Mesenchymal stem cell (in vitro differentiated cells and primary cell): Measurements from ENCODE around the gene ZG16.
"Not testable (repeated sequence)": the region's sequence is repeated elsewhere in the genome, so short reads cannot be mapped to it uniquely, and the experiment has no call there.

Experiments used
- DNase-seq: peaks from one replicate; pipeline ENCODE4 v3.0.0-alpha.2; 2013
- H2AFZ ChIP-seq: one replicate; pipeline ENCODE4 v1.6.1; 2013; ENCODE audit warnings: low read depth, mild to moderate bottlenecking, control low read depth, inconsistent platforms, low read length, moderate library complexity
- H2AK5ac ChIP-seq: 2 replicates; pipeline ENCODE4 v1.6.1; 2013; ENCODE audit warnings: low read length, moderate library complexity, mild to moderate bottlenecking, inconsistent platforms; ENCODE audit not compliant: severe bottlenecking
- H2BK120ac ChIP-seq: one replicate; pipeline ENCODE4 v1.6.1; 2013; ENCODE audit warnings: low read depth, mild to moderate bottlenecking, inconsistent platforms, low read length, moderate library complexity
- H2BK12ac ChIP-seq, 2 experiments: one replicate each; pipeline ENCODE4 v1.6.1; 2013; ENCODE audit warnings: inconsistent platforms in 2 of 2, low read length in 2 of 2, mild to moderate bottlenecking in 2 of 2, moderate library complexity in 2 of 2, control low read depth in 1 of 2
- H2BK15ac ChIP-seq: one replicate; pipeline ENCODE4 v1.6.1; 2013; ENCODE audit warnings: mild to moderate bottlenecking, low read depth, inconsistent platforms; ENCODE audit not compliant: poor library complexity, severe bottlenecking
- H2BK5ac ChIP-seq: 2 replicates; pipeline ENCODE4 v1.6.1; 2013; ENCODE audit warnings: low read depth, mild to moderate bottlenecking, low read length, control low read depth, inconsistent platforms; ENCODE audit not compliant: poor library complexity, severe bottlenecking
- H3K14ac ChIP-seq, 2 experiments: one replicate each; pipeline ENCODE4 v1.6.1; 2013; ENCODE audit warnings: inconsistent platforms in 2 of 2, low read length in 2 of 2, control low read depth in 1 of 2, mild to moderate bottlenecking in 1 of 2, moderate library complexity in 1 of 2
- H3K18ac ChIP-seq, 2 experiments: one replicate each; pipeline ENCODE4 v1.6.1; 2013; ENCODE audit warnings: inconsistent platforms in 2 of 2, low read length in 2 of 2, control low read depth in 1 of 2, low read depth in 1 of 2, mild to moderate bottlenecking in 1 of 2
- H3K23ac ChIP-seq, 2 experiments: one replicate each; pipeline ENCODE4 v1.6.1; 2013; ENCODE audit warnings: inconsistent platforms in 2 of 2, low read length in 2 of 2, mild to moderate bottlenecking in 2 of 2, moderate library complexity in 2 of 2, control low read depth in 1 of 2
- H3K27ac ChIP-seq: 2 replicates; pipeline ENCODE4 v1.5.1; 2013; ENCODE audit warnings: mild to moderate bottlenecking, moderate library complexity, low read length, control low read depth, inconsistent platforms; ENCODE audit not compliant: poor library complexity, severe bottlenecking
- H3K27me3 ChIP-seq, 2 experiments: 2 replicates each; pipeline versions ENCODE4 v1.6.1 to v1.7.0; 2013; ENCODE audit warnings: low read length in 2 of 2, mild to moderate bottlenecking in 2 of 2, moderate library complexity in 2 of 2, control low read depth in 1 of 2, inconsistent platforms in 1 of 2; ENCODE audit not compliant: control insufficient read depth in 1 of 2, insufficient read depth in 1 of 2
- H3K36me3 ChIP-seq, 2 experiments: 2 replicates each; pipeline versions ENCODE4 v1.6.1 to v1.7.0; 2013; ENCODE audit warnings: low read length in 2 of 2, control low read depth in 1 of 2, inconsistent platforms in 1 of 2, low read depth in 1 of 2, mild to moderate bottlenecking in 1 of 2; ENCODE audit not compliant: insufficient read depth in 2 of 2, control insufficient read depth in 1 of 2
- H3K4ac ChIP-seq, 2 experiments: one replicate each; pipeline ENCODE4 v1.6.1; 2013; ENCODE audit warnings: inconsistent platforms in 2 of 2, low read length in 2 of 2, mild to moderate bottlenecking in 2 of 2, moderate library complexity in 2 of 2, control low read depth in 1 of 2, low read depth in 1 of 2
- H3K4me1 ChIP-seq: 2 replicates; pipeline ENCODE4 v1.6.1; 2013; ENCODE audit warnings: low read depth, low read length, control low read depth; ENCODE audit not compliant: control insufficient read depth, insufficient read depth
- H3K4me2 ChIP-seq: 2 replicates; pipeline ENCODE4 v1.6.1; 2013; ENCODE audit warnings: low read length, mild to moderate bottlenecking, inconsistent platforms; ENCODE audit not compliant: poor library complexity, severe bottlenecking
- H3K4me3 ChIP-seq, 2 experiments: 2 replicates each; pipeline versions ENCODE4 v1.5.1 to v1.7.0; 2013; ENCODE audit warnings: low read length in 2 of 2, mild to moderate bottlenecking in 2 of 2, control low read depth in 1 of 2, low read depth in 1 of 2; ENCODE audit not compliant: insufficient read depth in 1 of 2
- H3K79me1 ChIP-seq: replicated peaks from 2 replicates; pipeline ENCODE4 v1.6.1; 2013; ENCODE audit warnings: mild to moderate bottlenecking, control low read depth, low read length, inconsistent platforms; ENCODE audit not compliant: poor library complexity, severe bottlenecking
- H3K9ac ChIP-seq: 2 replicates; pipeline ENCODE4 v1.7.0; 2013; ENCODE audit warnings: mild to moderate bottlenecking, low read length, moderate library complexity
- H3K9me3 ChIP-seq: 2 replicates; pipeline ENCODE4 v1.7.0; 2013; ENCODE audit warnings: mild to moderate bottlenecking, low read length; ENCODE audit not compliant: control insufficient read depth
- H4K8ac ChIP-seq: one replicate; pipeline ENCODE4 v1.6.1; 2013; ENCODE audit warnings: inconsistent platforms, mild to moderate bottlenecking, low read length, moderate library complexity
- H4K91ac ChIP-seq: one replicate; pipeline ENCODE4 v1.6.1; 2013; ENCODE audit warnings: mild to moderate bottlenecking, low read length, inconsistent platforms
- WGBS: methylation state at CpG from one replicate; pipeline ENCODE4 v1.1.7; 2013; ENCODE audit warnings: mixed read lengths; 5-methylcytosine and 5-hydroxymethylcytosine counted together

ZG16 gene

DNA sequence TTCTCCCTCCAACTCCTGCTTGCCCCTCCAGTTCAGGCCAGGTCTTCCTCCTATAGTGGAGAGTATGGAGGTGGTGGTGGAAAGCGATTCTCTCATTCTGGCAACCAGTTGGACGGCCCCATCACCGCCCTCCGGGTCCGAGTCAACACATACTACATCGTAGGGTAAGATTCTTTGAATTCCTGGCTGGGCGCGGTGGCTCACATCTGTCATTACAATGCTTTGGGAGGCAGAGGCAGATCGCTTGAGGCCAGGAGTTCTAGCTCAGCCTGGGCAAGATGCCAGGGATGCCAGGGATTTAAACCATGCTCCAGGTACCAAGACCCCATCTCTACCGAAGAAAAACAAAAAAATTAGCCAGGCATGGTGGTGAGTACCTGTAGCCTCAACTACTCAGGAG, 1.4 kb downstream of the ZG16 start:
- Histone ChIP-seq H3K14ac (no peak overlapping the region), H2AFZ (no peak overlapping the region), H3K27ac (no peak overlapping the region), H2BK15ac (no peak overlapping the region), H3K4ac (no peak overlapping the region), H3K18ac (no peak overlapping the region), H3K23ac (no peak overlapping the region), H3K9me3 (no peaks in the 10 kb centered on the region), H3K36me3 (no peaks in the 10 kb centered on the region), H4K8ac (no peak overlapping the region), H3K4me1 (no peaks in the 10 kb centered on the region), H3K27me3 (peaks cover 37 to 43% of the 10 kb centered on the region in 2 experiments), H3K4me3 (no peak overlapping the region), H2AK5ac (no peak overlapping the region), H2BK5ac (no peak overlapping the region), H2BK12ac (no peak overlapping the region), H3K9ac (no peak overlapping the region), H2BK120ac (no peak overlapping the region), H4K91ac (no peak overlapping the region), H3K79me1 (no peaks in the 10 kb centered on the region), H3K4me2 (no peak overlapping the region)
- WGBS, result 71% methylated on average over 9 of the region's 10 CpGs
- DNase-seq, result no peak

DNA sequence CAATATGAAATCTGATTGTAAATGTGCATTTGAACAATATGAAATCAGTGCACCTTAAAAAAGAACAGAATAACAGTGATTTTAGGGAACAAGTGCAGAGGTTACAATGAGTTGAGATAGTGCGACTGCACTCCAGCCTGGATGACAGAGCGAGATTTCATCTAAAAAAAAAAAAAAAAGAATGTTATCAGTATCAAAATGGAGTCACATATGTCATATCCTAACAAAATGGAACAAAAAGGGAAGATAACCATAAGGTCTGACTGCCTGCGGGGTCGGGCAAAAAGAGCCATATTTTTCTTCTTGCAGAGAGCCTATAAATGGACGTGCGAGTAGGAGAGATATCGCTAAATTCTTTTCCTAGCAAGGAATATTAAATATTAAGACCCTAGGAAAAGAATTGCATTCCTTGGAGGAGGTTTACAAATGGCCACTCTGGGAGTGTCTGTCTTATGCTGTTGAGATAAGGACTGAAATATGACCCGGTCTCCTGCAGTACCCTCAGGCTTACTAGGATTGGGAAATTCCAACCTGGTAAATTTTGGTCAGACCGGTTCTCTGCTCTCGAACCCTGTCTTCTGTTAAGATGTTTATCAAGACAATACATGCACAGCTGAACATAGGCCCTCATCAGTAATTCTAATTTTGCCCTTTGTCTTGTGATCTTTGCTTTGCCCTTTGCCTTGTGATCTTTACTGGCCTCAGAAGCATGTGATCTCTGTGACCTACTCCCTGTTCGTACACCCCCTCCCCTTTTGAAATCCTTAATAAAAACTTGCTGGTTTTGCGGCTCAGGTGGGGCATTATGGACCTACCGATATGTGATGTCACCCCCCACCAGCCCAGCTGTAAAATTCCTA, 5.3 kb downstream of the ZG16 start:
- 86% methylated on average over 10 of the region's 13 CpGs for WGBS
- not testable (repeated sequence) for H2BK15ac ChIP-seq, H3K9ac ChIP-seq, H3K27ac ChIP-seq, H3K4me1 ChIP-seq, H3K23ac ChIP-seq, H3K4ac ChIP-seq, H3K4me2 ChIP-seq, H4K8ac ChIP-seq, H3K18ac ChIP-seq, H4K91ac ChIP-seq, H3K14ac ChIP-seq, H3K4me3 ChIP-seq, H3K9me3 ChIP-seq, H2BK5ac ChIP-seq, H3K36me3 ChIP-seq, H2BK120ac ChIP-seq, H2AFZ ChIP-seq, H3K79me1 ChIP-seq, DNase-seq, H2BK12ac ChIP-seq, H2AK5ac ChIP-seq
- peaks cover 35 to 37% of the 10 kb centered on the region in 2 experiments for H3K27me3 ChIP-seq

DNA sequence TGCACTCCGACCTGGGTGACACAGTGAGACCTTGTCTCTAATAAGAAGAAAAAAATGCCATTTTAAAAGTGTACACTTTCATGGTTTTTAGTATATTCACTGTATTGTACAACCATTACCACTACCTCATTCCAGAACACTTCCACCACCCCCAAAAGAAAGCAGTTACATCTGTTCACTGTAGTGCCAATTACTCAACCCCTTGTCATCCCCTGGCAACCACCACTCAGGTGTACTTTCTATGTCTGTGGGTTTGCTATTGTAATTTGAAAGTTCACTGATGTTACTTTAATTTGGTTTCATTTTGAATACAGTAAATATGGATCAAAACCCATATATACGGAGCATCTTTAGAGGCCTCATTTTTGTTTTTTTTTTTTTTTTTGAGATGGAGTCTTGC, 6.1 kb downstream of the ZG16 start:
- no peak overlapping the region for H3K4me2 ChIP-seq

DNA sequence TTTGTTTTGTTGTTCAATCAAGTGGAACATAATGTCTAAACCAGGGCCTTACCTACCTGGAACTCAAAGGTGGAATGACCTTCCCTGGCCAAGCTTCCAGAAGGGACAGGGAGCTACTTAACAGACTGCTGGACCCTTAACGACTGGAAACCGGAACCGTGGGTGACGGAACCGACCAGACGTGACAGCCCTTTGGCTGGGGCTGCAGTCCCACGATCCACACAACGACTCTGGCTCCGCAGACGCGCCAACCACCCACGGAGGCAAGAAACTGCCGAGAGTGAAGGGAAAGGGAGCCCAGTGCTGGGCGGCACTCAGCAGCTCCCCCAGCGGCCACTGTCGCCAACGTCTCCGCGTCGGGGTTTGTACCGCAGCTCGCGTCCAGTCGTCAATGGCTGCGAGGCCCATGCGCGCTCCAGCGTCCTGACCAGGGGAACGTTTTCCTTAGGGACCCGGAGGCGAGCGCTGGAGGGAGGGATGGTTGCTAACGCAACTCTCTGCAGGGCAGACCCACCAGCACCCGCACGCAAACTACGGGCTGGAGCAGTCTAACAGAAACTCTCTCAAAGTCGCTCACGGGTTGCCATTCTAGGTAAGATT, 6.9 kb downstream of the ZG16 start:
- Histone ChIP-seq H3K4me2 (peak overlapping the region; percentile 54), H3K14ac (no peak overlapping the region), H3K23ac (no peak overlapping the region), H2AK5ac (no peak overlapping the region), H2AFZ (peak overlapping the region; percentile 98), H3K9ac (peak overlapping the region; percentile 44), H2BK12ac (no peak overlapping the region), H3K9me3 (no peaks in the 10 kb centered on the region), H4K8ac (peak overlapping the region; percentile 10), H3K79me1 (peaks cover 2% of the 10 kb centered on the region), H3K18ac (peak overlapping the region in 1 of 2 experiments; percentile 76), H3K4ac (no peak overlapping the region), H2BK120ac (no peak overlapping the region), H2BK5ac (no peak overlapping the region), H3K27ac (no peak overlapping the region), H3K36me3 (no peaks in the 10 kb centered on the region), H4K91ac (no peak overlapping the region), H3K27me3 (peaks cover 21% of the 10 kb centered on the region in 2 experiments), H3K4me3 (peak overlapping the region in 1 of 2 experiments; percentile 77), H3K4me1 (peaks cover 13% of the 10 kb centered on the region), H2BK15ac (no peak overlapping the region)
- 6% methylated on average over 36 of the region's 38 CpGs for WGBS
- peak; percentile 77 for DNase-seq

More for the DNA sequence above, 6.1 kb downstream of the ZG16 start:
- Histone ChIP-seq H2AK5ac (no peak overlapping the region), H2BK5ac (no peak overlapping the region), H3K14ac (no peak overlapping the region), H3K4me3 (no peak overlapping the region), H4K8ac (no peak overlapping the region), H3K27me3 (peaks cover 27 to 29% of the 10 kb centered on the region in 2 experiments), H3K4me1 (peaks cover 8% of the 10 kb centered on the region), H4K91ac (no peak overlapping the region), H3K4ac (no peak overlapping the region), H2BK12ac (no peak overlapping the region), H3K27ac (no peak overlapping the region), H3K9me3 (no peaks in the 10 kb centered on the region), H3K36me3 (no peaks in the 10 kb centered on the region), H3K9ac (no peak overlapping the region), H3K23ac (no peak overlapping the region), H2BK15ac (no peak overlapping the region), H3K18ac (no peak overlapping the region), H3K79me1 (no peaks in the 10 kb centered on the region), H2AFZ (no peak overlapping the region), H2BK120ac (no peak overlapping the region)
- WGBS, result no CpG with 5 or more reads among the region's 2 CpGs
- DNase-seq, result no peak
